GM21619 (cell line): Measurements from ENCODE around the gene OR5AU1.
"Not testable (repeated sequence)": the region's sequence is repeated elsewhere in the genome, so short reads cannot be mapped to it uniquely, and the experiment has no call there.

Experiments used
- ATAC-seq: cut with Tn5 transposase; IDR thresholded peaks from one replicate; pipeline ENCODE4 v1.9.1; 2021; ENCODE audit not compliant: unreplicated experiment

Gene OR5AU1

GRCh38 chr14:21182166-21182565, 26.3 kb upstream of the OR5AU1 start:
- ATAC-seq: no peak

- no peak for ATAC-seq
These were observed 15.3 kb upstream of the OR5AU1 start for GRCh38 chr14:21171128-21171527.

GRCh38 chr14:21169573-21169972, 13.7 kb upstream of the OR5AU1 start:
- ATAC-seq: no peak

DNA sequence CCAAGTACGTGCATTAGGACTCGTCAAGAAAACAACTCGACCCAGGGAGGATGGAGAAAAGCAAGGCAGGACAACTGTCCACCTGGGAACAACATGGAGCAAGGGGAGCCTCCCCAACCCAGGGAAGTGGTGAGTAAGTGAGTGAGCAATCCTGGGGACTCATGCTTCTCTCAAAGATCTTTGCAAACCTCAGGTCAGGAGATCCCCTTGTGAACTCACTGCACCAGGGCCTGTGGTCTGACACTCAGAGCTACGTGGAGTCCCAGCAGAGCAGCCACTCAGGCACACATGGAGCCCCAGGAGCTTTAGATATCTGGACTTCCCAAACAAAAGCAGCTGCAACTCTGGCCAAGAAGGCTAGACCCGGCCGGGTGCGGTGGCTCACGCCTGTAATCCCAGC, 12.2 kb upstream of the OR5AU1 start:
- no peak for ATAC-seq

DNA sequence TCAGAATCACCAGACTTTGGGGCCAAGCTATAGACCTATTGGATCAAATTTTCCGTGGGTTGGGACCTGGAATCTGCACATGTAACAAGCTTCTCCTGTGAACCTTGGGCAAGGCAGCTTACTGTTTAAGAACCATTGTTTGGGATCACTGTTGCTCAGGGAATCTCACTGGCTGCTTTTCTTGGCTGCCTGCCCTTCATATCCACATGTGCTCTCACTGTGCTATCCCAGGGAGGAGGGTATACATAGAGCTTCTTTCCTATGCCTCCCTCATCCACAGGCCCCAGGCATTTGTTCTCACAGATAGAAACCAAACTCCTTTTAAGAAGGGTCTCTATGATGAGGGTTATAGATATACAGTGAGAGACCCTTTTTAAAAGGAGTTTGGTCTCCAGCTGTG, 9.8 kb upstream of the OR5AU1 start:
- ATAC-seq: not testable (repeated sequence)

DNA sequence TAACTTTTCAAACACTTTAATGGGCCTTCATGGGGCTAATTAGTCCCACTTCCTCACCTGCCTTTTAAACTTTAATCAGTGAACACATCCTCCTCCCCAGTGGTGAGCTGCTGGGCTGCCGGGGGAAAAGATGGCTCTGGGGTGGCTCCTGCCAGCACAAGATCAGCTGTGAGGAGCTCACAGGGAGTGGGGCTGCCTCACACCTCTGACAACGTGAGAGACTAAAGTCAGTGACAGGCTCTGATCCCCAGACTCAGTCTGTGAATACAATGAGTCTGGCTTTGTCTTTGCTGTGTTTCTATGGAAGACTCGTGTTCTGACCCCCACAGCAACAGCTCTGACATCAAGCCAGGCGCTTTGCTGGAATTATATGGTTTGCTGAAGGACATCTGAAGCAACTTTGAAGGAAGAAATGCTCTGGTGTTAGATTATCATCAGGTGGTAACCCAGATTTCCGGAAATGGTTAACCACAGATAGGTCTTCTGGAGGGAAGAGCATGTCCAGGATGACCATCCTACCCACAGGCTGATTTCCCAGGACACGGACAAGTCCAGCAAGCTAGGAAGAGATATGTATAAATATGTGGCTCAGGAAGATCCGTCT, 9.2 kb upstream of the OR5AU1 start:
- not testable (repeated sequence) for ATAC-seq

GRCh38 chr14:21163871-21164291, 8.0 kb upstream of the OR5AU1 start:
- no peak for ATAC-seq

DNA sequence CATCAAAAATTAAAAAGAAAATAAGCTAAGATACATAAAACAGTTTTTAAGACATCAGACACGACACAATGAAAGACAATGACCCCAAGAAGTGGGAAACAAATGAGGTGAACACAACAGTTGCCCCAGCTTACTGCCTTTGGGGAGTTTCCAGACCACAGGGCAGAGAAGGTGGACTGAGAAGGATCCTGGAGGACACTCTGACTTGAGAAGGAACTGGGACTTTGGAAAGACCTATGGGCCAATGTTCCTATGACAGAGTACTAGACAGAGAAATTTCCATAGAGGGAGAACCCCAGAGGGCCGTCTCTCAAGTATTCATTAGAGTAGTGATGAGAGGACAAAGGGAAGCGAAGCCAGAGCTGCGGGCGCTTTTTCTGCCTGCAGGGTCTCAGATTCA, 6.2 kb upstream of the OR5AU1 start:
- no peak for ATAC-seq

- no peak for ATAC-seq
These were observed 4.3 kb upstream of the OR5AU1 start for GRCh38 chr14:21160061-21160610.

DNA sequence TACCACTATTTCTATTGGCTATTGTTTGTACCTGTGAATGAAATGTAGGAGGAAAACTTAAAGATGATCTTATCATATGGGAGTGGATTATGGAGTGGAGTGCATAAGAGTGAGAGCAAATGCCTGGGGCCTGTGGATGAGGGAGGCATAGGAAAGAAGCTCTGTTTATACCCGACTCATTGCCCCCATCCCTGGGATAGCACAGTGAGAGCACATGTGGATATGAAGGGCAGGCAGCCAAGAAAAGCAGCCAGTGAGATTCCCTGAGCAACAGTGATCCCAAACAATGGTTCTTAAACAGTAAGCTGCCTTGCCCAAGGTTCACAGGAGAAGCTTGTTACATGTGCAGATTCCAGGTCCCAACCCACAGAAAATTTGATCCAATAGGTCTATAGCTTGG, 2.3 kb upstream of the OR5AU1 start:
- not testable (repeated sequence) for ATAC-seq

DNA sequence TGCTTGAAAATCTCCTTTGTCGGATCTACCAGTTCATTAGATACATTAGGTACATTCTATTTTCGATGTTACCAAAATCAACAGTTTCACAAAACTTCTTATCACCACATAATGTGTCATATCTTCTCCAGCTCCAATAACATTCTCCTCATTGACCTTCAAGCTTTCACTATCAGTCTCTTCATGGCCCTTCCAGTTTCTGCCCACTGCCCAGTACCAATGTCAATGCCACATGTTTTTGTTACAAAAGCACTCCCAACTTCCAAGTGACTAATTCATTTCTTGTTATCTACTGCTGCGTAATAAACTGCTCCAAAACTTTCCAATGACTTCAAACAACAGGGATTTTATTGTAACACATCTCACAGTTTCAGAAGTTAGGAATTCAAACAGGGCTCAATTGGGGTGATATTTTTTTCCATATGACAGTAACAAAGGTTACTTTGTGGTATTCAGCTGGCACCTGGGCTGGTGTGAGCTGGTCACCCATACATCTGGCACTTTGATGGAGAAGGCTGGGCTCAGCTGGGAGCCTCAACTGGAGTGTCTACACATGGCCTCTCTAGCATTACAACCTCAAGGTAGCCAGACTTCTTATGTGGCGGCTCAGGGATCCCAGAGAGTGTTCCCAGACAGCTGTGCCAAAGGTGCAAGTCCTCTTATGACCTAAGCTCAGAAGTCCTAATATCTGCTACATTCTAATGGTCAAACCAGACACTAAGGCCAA, 6.1 kb downstream of the OR5AU1 start:
- no peak for ATAC-seq

- no peak for ATAC-seq
These were observed 10.4 kb downstream of the OR5AU1 start for GRCh38 chr14:21145437-21145836.

GRCh38 chr14:21142357-21142756, 13.5 kb downstream of the OR5AU1 start:
- ATAC-seq: no peak

- ATAC-seq: no peak
These were observed 19.8 kb downstream of the OR5AU1 start for GRCh38 chr14:21136024-21136423.

DNA sequence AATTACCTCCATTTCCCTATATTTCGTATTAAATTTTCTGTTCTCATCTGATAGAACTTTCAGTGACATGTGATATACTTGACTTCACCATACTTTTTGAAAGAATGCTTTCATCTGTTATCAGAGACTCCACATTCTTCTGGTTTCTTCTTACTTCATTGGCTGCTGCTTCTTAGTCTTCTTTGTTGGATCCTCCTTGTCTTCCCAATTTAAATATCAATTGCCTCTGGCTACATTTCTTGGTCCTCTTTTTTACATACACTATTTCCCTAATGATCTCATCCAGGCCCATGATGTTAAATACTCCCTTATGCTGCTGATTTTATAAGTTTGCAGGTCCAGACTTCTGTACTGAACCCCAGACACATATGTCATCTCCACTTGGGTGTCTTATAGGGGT, 22.0 kb downstream of the OR5AU1 start:
- ATAC-seq: no peak

DNA sequence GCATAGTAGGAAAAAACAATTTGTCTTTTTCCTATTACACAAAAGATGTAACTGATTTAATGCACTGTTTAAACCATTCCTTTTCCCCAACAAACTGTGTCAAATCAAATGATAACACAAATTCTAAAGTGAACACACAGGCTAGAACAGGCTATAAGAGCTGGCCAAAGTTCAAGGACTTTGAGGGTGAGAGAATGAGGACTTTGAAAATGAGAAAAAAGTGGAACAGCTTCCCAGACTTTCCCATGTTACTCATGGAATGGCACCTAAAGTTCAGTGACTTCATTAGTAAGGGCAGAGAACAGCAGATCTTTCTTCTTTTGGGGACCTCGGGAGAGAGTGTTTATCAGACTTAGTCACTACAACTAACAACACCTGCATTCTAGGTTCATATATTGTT, 32.4 kb downstream of the OR5AU1 start:
- no peak for ATAC-seq

GRCh38 chr14:21121122-21121521, 34.7 kb downstream of the OR5AU1 start:
- ATAC-seq: no peak

DNA sequence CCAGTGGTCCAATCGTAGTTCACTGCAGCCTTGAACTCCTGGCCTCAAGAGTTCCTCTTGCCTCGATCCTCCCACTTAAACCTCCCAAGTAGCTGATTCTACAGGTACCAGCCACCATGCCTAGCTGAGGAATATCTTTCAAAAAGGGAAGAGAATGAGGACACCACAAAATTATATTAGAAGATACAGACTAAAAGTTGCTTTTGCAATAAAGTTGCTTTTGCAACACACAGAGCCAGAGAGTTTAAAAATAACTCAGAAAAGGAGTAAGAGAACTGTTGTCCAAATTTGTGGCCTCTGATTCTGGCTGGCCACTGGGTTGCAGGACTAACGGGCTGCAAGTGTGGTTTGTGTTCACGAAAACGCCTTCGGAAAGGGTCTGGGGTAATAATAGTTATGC, 35.2 kb downstream of the OR5AU1 start:
- no peak for ATAC-seq

DNA sequence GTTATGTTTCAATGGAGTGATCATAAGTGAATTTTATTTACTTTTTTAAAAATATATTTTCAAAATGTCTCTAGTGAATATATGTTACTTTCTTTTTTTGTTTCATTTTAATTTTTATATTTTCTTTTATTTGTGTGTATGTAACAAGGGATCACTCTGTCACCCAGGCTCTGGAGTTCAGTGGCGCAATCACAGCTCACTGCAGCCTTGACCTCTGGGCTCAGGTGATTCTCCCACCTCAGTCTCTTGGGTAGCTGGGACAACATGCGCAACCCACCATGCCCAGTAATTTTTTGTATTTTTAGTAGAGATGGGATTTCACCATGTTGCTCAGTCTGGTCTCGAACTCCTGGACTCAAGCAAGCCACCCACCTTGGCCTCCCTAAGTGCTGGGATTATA, 36.9 kb downstream of the OR5AU1 start:
- ATAC-seq: no peak

- no peak for ATAC-seq
These were observed 42.5 kb downstream of the OR5AU1 start for GRCh38 chr14:21113369-21113768.

- ATAC-seq: no peak
These were observed 43.6 kb downstream of the OR5AU1 start for GRCh38 chr14:21112255-21112654.

DNA sequence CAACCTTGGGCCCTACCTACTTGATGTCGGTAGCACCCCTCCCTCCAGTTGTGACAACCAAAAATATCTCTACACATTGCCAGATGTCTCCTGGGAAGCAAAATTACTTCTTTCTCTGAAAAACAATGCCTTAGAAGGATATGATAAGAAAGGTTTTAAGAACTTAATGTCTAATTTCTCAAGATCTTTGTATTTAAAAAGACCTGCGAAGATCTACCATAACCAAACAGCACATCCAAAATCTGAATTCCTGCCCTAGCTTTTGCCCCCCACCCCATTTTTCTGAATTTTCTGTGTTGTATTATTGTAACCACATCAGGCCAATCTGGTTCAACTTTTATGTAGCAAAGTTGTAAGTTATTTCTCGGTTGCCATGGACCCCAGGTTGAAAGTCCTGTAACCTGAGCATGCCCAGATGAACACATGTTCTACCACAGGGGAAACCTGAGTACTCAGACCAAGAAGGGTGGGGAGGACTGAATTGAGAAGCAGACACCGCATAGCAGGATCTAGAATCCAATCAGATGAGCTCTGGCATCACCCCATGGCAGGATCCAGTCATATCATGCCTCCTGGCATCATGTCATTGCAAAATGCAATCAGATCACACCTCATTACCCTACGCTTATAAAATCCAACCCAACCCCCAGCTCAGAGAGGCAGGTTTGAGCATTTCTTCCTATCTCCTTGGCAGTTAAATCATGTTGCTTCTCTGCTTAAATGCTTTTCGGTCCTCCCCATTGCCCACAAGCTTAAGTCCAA, 46.3 kb downstream of the OR5AU1 start:
- ATAC-seq: no peak
